Hepatocyte (in vitro differentiated cells): Measurements from ENCODE around the gene SEMA5A.

Experiments
- EZH2 ChIP-seq: fragments of 200-600 bp; sonication (generic); IDR thresholded peaks from 2 replicates; pipeline ENCODE4 v1.6.1; 2016; ENCODE audit warnings: antibody characterized with exemption, mild to moderate bottlenecking, borderline replicate concordance
- EZH2phosphoT487 ChIP-seq: fragments of 200-600 bp; sonication (generic); IDR thresholded peaks from one replicate; pipeline ENCODE4 v1.6.1; 2018; ENCODE audit warnings: antibody characterized with exemption, mild to moderate bottlenecking, low read depth, moderate library complexity; ENCODE audit not compliant: unreplicated experiment, severe bottlenecking
- TF ChIP-seq, protein P1 (sequence below): fragments of 200-600 bp; sonication (generic); IDR thresholded peaks from 2 replicates; pipeline ENCODE4 v1.5.1; 2016; ENCODE audit warnings: antibody characterized with exemption, mild to moderate bottlenecking; ENCODE audit not compliant: poor library complexity

DNA sequence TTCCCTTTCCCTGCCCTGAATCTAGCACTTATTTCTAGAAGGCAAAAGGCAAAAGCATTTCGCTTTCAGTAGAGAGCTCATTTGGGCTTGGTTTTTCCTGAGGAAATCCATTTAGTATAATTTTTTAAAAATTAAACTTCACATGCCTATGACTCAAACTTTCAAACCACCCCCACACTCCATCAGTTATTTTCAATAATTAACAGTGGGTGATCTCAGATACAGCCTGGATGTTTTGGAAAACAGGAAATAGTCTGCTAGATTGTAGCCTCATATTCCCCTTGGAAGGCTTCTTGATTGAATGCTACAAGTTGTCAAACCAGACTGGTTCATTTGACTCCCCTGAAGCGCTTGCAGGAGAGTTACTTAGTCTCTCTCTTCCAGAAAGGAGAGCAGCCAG is 40.6 kb downstream of the SEMA5A start:
- TF ChIP-seq, protein P1, sequence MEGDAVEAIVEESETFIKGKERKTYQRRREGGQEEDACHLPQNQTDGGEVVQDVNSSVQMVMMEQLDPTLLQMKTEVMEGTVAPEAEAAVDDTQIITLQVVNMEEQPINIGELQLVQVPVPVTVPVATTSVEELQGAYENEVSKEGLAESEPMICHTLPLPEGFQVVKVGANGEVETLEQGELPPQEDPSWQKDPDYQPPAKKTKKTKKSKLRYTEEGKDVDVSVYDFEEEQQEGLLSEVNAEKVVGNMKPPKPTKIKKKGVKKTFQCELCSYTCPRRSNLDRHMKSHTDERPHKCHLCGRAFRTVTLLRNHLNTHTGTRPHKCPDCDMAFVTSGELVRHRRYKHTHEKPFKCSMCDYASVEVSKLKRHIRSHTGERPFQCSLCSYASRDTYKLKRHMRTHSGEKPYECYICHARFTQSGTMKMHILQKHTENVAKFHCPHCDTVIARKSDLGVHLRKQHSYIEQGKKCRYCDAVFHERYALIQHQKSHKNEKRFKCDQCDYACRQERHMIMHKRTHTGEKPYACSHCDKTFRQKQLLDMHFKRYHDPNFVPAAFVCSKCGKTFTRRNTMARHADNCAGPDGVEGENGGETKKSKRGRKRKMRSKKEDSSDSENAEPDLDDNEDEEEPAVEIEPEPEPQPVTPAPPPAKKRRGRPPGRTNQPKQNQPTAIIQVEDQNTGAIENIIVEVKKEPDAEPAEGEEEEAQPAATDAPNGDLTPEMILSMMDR: no peak
- TF ChIP-seq EZH2: no peak
- TF ChIP-seq EZH2phosphoT487: no peak
